Activated T-cell treated with anti-CD3 and anti-CD28 coated beads, Interleukin-2, amount 50 U/mL, for 24 hours (primary cell): ENCODE measurements around the gene HRAS.

Experiments used
- DNase-seq: peaks from one replicate; pipeline ENCODE4 v3.0.0-alpha.2; 2020
- H3K27ac Mint-ChIP-seq: 2 replicates; pipeline ENCODE4 v1.8.0; 2020; ENCODE audit warnings: mild to moderate bottlenecking, mixed read lengths
- H3K27me3 Mint-ChIP-seq: 2 replicates; pipeline ENCODE4 v1.8.0; 2020; ENCODE audit warnings: mixed read lengths
- H3K36me3 Mint-ChIP-seq: 2 replicates; pipeline ENCODE4 v1.8.0; 2020; ENCODE audit warnings: low read depth, mixed read lengths
- H3K4me1 Mint-ChIP-seq: 2 replicates; pipeline ENCODE4 v1.8.0; 2020; ENCODE audit warnings: low read depth, mixed read lengths
- H3K4me3 Mint-ChIP-seq: 2 replicates; pipeline ENCODE4 v1.8.0; 2020; ENCODE audit warnings: mild to moderate bottlenecking, moderate library complexity, mixed read lengths
- H3K9me3 Mint-ChIP-seq: 2 replicates; pipeline ENCODE4 v1.8.0; 2020; ENCODE audit warnings: mixed read lengths

HRAS gene

GRCh38 chr11:573146-573759, 37.9 kb upstream of the HRAS start:
- H3K27me3 Mint-ChIP-seq, result peaks cover 8% of the 10 kb centered on the region
- peaks cover 28% of the 10 kb centered on the region for H3K4me1 Mint-ChIP-seq
- no peak overlapping the region for H3K27ac Mint-ChIP-seq
- H3K36me3 Mint-ChIP-seq, result peaks cover 16% of the 10 kb centered on the region
- no peak overlapping the region for H3K4me3 Mint-ChIP-seq
- no peaks in the 10 kb centered on the region for H3K9me3 Mint-ChIP-seq
- no peak for DNase-seq

- H3K36me3 Mint-ChIP-seq, result peaks cover 3% of the 10 kb centered on the region
- no peaks in the 10 kb centered on the region for H3K9me3 Mint-ChIP-seq
- H3K27ac Mint-ChIP-seq, result no peak overlapping the region
- no peak overlapping the region for H3K4me3 Mint-ChIP-seq
- DNase-seq, result no peak
- peaks cover 22% of the 10 kb centered on the region for H3K4me1 Mint-ChIP-seq
- peaks cover 8% of the 10 kb centered on the region for H3K27me3 Mint-ChIP-seq
Measured at GRCh38 chr11:571802-572185, 36.4 kb upstream of the HRAS start.

- Mint-ChIP-seq H3K9me3 (no peaks in the 10 kb centered on the region), H3K27ac (peak overlapping the region; percentile 61)
Measured at GRCh38 chr11:569158-569885, 33.9 kb upstream of the HRAS start.

GRCh38 chr11:568306-569157, 33.2 kb upstream of the HRAS start:
- H3K27me3 Mint-ChIP-seq, result no peaks in the 10 kb centered on the region
- H3K4me1 Mint-ChIP-seq, result peaks cover 9% of the 10 kb centered on the region
- peak overlapping the region; percentile 74 for H3K4me3 Mint-ChIP-seq
- H3K9me3 Mint-ChIP-seq, result no peaks in the 10 kb centered on the region
- DNase-seq, result peak; percentile 92
- peak overlapping the region; percentile 61 for H3K27ac Mint-ChIP-seq
- peaks cover 8% of the 10 kb centered on the region for H3K36me3 Mint-ChIP-seq

More at GRCh38 chr11:569158-569885, 33.9 kb upstream of the HRAS start:
- DNase-seq, result no peak
- Mint-ChIP-seq H3K4me1 (peaks cover 13% of the 10 kb centered on the region), H3K4me3 (peak overlapping the region; percentile 74), H3K36me3 (peaks cover 3% of the 10 kb centered on the region), H3K27me3 (no peaks in the 10 kb centered on the region)

- peak overlapping the region; percentile 59 for H3K27ac Mint-ChIP-seq
- H3K9me3 Mint-ChIP-seq, result no peaks in the 10 kb centered on the region
- no peaks in the 10 kb centered on the region for H3K27me3 Mint-ChIP-seq
- no peak for DNase-seq
- peak overlapping the region; percentile 79 for H3K4me3 Mint-ChIP-seq
- H3K4me1 Mint-ChIP-seq, result peaks cover 6% of the 10 kb centered on the region
- H3K36me3 Mint-ChIP-seq, result peaks cover 10% of the 10 kb centered on the region
Measured at GRCh38 chr11:567629-568292, 32.4 kb upstream of the HRAS start.

GRCh38 chr11:567011-567628, 31.7 kb upstream of the HRAS start:
- peak overlapping the region; percentile 79 for H3K4me3 Mint-ChIP-seq
- peaks cover 10% of the 10 kb centered on the region for H3K36me3 Mint-ChIP-seq
- no peak for DNase-seq
- no peaks in the 10 kb centered on the region for H3K27me3 Mint-ChIP-seq
- no peak overlapping the region for H3K27ac Mint-ChIP-seq
- H3K4me1 Mint-ChIP-seq, result peaks cover 6% of the 10 kb centered on the region
- no peaks in the 10 kb centered on the region for H3K9me3 Mint-ChIP-seq

GRCh38 chr11:565921-566509, 30.6 kb upstream of the HRAS start:
- Mint-ChIP-seq H3K27ac (no peak overlapping the region), H3K27me3 (no peaks in the 10 kb centered on the region), H3K36me3 (peaks cover 10% of the 10 kb centered on the region), H3K4me3 (peak overlapping the region; percentile 79), H3K9me3 (no peaks in the 10 kb centered on the region), H3K4me1 (peaks cover 11% of the 10 kb centered on the region)
- DNase-seq, result no peak

GRCh38 chr11:563812-564578, 28.6 kb upstream of the HRAS start:
- DNase-seq, result no peak
- Mint-ChIP-seq H3K36me3 (peaks cover 10% of the 10 kb centered on the region), H3K4me1 (peaks cover 16% of the 10 kb centered on the region), H3K4me3 (no peak overlapping the region), H3K27me3 (no peaks in the 10 kb centered on the region), H3K9me3 (no peaks in the 10 kb centered on the region), H3K27ac (no peak overlapping the region)

- Mint-ChIP-seq H3K27ac (no peak overlapping the region), H3K9me3 (no peaks in the 10 kb centered on the region), H3K4me3 (no peak overlapping the region), H3K36me3 (peaks cover 10% of the 10 kb centered on the region), H3K4me1 (peaks cover 16% of the 10 kb centered on the region), H3K27me3 (no peaks in the 10 kb centered on the region)
- DNase-seq, result no peak
Measured at GRCh38 chr11:563066-563811, 27.9 kb upstream of the HRAS start.

- H3K4me3 Mint-ChIP-seq, result peak overlapping the region; percentile 87
- H3K27ac Mint-ChIP-seq, result no peak overlapping the region
- peaks cover 3% of the 10 kb centered on the region for H3K27me3 Mint-ChIP-seq
- H3K9me3 Mint-ChIP-seq, result no peaks in the 10 kb centered on the region
- no peak for DNase-seq
- H3K4me1 Mint-ChIP-seq, result peaks cover 12% of the 10 kb centered on the region
- H3K36me3 Mint-ChIP-seq, result peaks cover 10% of the 10 kb centered on the region
Measured at GRCh38 chr11:562046-562645, 26.8 kb upstream of the HRAS start.

GRCh38 chr11:561148-562003, 26.0 kb upstream of the HRAS start:
- DNase-seq, result no peak
- peak overlapping the region; percentile 76 for H3K27ac Mint-ChIP-seq

More at GRCh38 chr11:561148-562003, 26.0 kb upstream of the HRAS start:
- peaks cover 15% of the 10 kb centered on the region for H3K4me1 Mint-ChIP-seq
- H3K4me3 Mint-ChIP-seq, result peak overlapping the region; percentile 87
- H3K9me3 Mint-ChIP-seq, result no peaks in the 10 kb centered on the region
- H3K36me3 Mint-ChIP-seq, result peaks cover 10% of the 10 kb centered on the region
- H3K27me3 Mint-ChIP-seq, result peaks cover 8% of the 10 kb centered on the region
